Measurements from ENCODE around the gene R3HDM2. TPM values are rescaled to one million over a fixed set of nuclear protein-coding genes. Genes with fewer than 3 reads are reported as not detected.

R3HDM2 gene
- total and polyA plus RNA-seq, 2 of the 13 experiments (the other 11 are each of a cell fraction or from before 2014, with no cell fraction given) = 11.1 to 23.5 TPM

DNA sequence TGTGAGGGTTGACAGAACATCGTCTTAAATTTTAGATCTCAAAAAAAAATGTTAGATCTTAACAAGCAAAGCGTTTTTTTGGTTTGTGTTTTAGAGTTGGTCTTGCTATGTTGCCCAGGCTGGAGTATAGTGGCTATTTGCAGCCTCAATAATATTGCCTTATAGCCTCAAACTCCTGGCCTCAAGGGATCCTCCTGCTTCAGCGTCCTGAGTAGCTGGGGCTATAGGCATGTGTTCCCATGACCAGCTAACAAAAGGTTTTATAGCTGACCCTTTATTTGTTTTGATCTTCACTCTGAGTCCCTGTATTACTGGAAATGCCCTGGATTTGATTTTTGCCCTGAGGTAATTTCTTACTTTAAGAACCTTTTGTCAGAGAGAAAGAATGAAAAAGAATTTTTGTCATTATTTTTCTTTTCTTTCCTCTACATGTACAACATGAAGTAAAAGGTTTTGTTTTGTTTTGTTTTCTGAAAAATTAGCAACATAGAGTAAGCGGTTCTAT lies 9.0 kb upstream of the R3HDM2 start:
- Histone ChIP-seq H2AFZ (ENCODE audit: low read length) (no peak overlapping the region), H3K36me3 (replicated peaks in 1 of 2; ENCODE audit: control insufficient read depth in 1 of 2, insufficient read depth in 2 of 2, low read length in 2 of 2) (no peaks in the 10 kb centered on the region), H3K9ac (ENCODE audit: insufficient read depth, low read depth, low read length) (no peak overlapping the region), H3K27me3 (ENCODE audit: control insufficient read depth in 1 of 2, insufficient read depth in 2 of 2, low read length in 2 of 2) (no peaks in the 10 kb centered on the region), H3K4me2 (ENCODE audit: low read depth, low read length) (no peak overlapping the region), H3K9me3 (ENCODE audit: low read length) (no peaks in the 10 kb centered on the region), H3K27ac (ENCODE audit: extremely low read length, insufficient read depth, low read length) (no peak overlapping the region), H3K4me1 (ENCODE audit: insufficient read depth, low read length) (peaks cover 14% of the 10 kb centered on the region), H4K20me1 (ENCODE audit: insufficient read depth, low read length) (no peaks in the 10 kb centered on the region), H3K79me2 (ENCODE audit: insufficient read depth, low read length) (no peaks in the 10 kb centered on the region), H3K4me3 (replicated peaks in 1 of 3; ENCODE audit: insufficient read depth in 1 of 3, low read depth in 2 of 3, low read length in 3 of 3) (no peak overlapping the region)
- in situ Hi-C loops (cut with HindIII; ENCODE audit: extremely low pct_ligation_motif_present, low pct_unique_long_range_greater_than_20kb) (no loop called here), intact Hi-C loops (cut with micrococcal nuclease; ENCODE audit: unreplicated experiment) (no loop called here)
- ChIA-PET POLR2A (interaction anchor here (1.1 kb wide), 1 partner anchor 10 kb away, joined by 3 read pairs; no protein-coding TSS in a partner anchor), CTCF (ENCODE audit: low intra/inter-chr PET ratio, low total read pairs) (no interaction called here)
- no peak for TF ChIP-seq TBX2 (CRISPR knock-in tag; IDR thresholded peaks at IDR 0.05; ENCODE audit: borderline replicate concordance)
- 0 out of 2 replicates have a peak, but pooled peaks have one; percentile 13 for TF ChIP-seq ZNF121 (CRISPR knock-in tag; IDR thresholded peaks at IDR 0.05)
- BruUV-seq (replicated peaks) = no TSS peak
- FAIRE-seq = no peak
- 81% methylated on average over 4 of the region's 4 CpGs for WGBS (ENCODE audit: low lambda C conversion rate)
- DNase-seq (ENCODE audit: low spot score) = no peak
- ATAC-seq = no peak

DNA sequence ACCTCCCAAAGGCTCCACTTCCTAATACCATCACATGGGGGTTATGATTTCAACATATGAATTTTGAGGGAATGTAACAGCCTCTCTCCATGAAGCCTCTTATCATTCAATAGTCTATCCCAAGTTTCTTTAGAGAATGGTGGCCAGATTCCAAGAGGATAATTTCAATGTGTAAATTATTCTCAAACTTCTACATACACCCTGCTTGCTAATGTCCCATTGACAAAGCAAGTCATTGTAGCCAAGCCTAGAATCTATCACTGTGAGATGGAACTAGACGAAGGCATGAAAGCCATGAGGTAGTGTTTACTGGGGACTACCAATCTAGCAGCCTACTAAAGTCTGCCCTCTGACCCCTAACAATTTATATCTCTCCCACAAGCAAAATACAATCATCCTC lies 7.6 kb upstream of the R3HDM2 start:
- Histone ChIP-seq H3K9ac (ENCODE audit: insufficient read depth, low read depth, low read length) (no peak overlapping the region), H3K79me2 (ENCODE audit: insufficient read depth, low read length) (no peaks in the 10 kb centered on the region), H3K36me3 (replicated peaks in 1 of 2; ENCODE audit: control insufficient read depth in 1 of 2, insufficient read depth in 2 of 2, low read length in 2 of 2) (no peaks in the 10 kb centered on the region), H3K9me3 (ENCODE audit: low read length) (no peaks in the 10 kb centered on the region), H3K4me2 (ENCODE audit: low read depth, low read length) (no peak overlapping the region), H3K27ac (ENCODE audit: extremely low read length, insufficient read depth, low read length) (no peak overlapping the region), H4K20me1 (ENCODE audit: insufficient read depth, low read length) (no peaks in the 10 kb centered on the region), H2AFZ (ENCODE audit: low read length) (no peak overlapping the region), H3K4me3 (replicated peaks in 1 of 3; ENCODE audit: insufficient read depth in 1 of 3, low read depth in 2 of 3, low read length in 3 of 3) (no peak overlapping the region), H3K4me1 (ENCODE audit: insufficient read depth, low read length) (peaks cover 27% of the 10 kb centered on the region), H3K27me3 (ENCODE audit: control insufficient read depth in 1 of 2, insufficient read depth in 2 of 2, low read length in 2 of 2) (no peaks in the 10 kb centered on the region)
- no peak for ATAC-seq
- no peak for DNase-seq (ENCODE audit: low spot score)
- TF ChIP-seq TOE1 (CRISPR knock-in tag; IDR thresholded peaks at IDR 0.05) (no peak), FOXK2 (IDR thresholded peaks at IDR 0.05) (no peak), HCFC1 (IDR thresholded peaks at IDR 0.05; ENCODE audit: low read depth, low read length) (no peak), ZBTB42 (CRISPR knock-in tag; IDR thresholded peaks at IDR 0.05) (no peak), SNAI1 (CRISPR knock-in tag; IDR thresholded peaks at IDR 0.05; ENCODE audit: borderline replicate concordance) (no peak), ZNF274 (CRISPR knock-in tag; IDR thresholded peaks at IDR 0.05) (no peak), NFIC (IDR thresholded peaks at IDR 0.05; ENCODE audit: low read length) (no peak)
- TF ChIP-seq, protein P1, sequence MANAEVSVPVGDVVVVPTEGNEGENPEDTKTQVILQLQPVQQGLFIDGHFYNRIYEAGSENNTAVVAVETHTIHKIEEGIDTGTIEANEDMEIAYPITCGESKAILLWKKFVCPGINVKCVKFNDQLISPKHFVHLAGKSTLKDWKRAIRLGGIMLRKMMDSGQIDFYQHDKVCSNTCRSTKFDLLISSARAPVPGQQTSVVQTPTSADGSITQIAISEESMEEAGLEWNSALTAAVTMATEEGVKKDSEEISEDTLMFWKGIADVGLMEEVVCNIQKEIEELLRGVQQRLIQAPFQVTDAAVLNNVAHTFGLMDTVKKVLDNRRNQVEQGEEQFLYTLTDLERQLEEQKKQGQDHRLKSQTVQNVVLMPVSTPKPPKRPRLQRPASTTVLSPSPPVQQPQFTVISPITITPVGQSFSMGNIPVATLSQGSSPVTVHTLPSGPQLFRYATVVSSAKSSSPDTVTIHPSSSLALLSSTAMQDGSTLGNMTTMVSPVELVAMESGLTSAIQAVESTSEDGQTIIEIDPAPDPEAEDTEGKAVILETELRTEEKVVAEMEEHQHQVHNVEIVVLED (CRISPR knock-in tag; IDR thresholded peaks at IDR 0.05; ENCODE audit: borderline replicate concordance) = no peak
- TF ChIP-seq, protein P2, sequence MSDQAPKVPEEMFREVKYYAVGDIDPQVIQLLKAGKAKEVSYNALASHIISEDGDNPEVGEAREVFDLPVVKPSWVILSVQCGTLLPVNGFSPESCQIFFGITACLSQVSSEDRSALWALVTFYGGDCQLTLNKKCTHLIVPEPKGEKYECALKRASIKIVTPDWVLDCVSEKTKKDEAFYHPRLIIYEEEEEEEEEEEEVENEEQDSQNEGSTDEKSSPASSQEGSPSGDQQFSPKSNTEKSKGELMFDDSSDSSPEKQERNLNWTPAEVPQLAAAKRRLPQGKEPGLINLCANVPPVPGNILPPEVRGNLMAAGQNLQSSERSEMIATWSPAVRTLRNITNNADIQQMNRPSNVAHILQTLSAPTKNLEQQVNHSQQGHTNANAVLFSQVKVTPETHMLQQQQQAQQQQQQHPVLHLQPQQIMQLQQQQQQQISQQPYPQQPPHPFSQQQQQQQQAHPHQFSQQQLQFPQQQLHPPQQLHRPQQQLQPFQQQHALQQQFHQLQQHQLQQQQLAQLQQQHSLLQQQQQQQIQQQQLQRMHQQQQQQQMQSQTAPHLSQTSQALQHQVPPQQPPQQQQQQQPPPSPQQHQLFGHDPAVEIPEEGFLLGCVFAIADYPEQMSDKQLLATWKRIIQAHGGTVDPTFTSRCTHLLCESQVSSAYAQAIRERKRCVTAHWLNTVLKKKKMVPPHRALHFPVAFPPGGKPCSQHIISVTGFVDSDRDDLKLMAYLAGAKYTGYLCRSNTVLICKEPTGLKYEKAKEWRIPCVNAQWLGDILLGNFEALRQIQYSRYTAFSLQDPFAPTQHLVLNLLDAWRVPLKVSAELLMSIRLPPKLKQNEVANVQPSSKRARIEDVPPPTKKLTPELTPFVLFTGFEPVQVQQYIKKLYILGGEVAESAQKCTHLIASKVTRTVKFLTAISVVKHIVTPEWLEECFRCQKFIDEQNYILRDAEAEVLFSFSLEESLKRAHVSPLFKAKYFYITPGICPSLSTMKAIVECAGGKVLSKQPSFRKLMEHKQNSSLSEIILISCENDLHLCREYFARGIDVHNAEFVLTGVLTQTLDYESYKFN (CRISPR knock-in tag; conservative IDR thresholded peaks at IDR 0.05) = no peak
- POLR2A ChIA-PET = no interaction called here
- CTCF ChIA-PET (ENCODE audit: low intra/inter-chr PET ratio, low total read pairs) = no interaction called here
- no TSS peak for BruUV-seq (replicated peaks)
- intact Hi-C loops (cut with micrococcal nuclease; ENCODE audit: unreplicated experiment) = no loop called here
- in situ Hi-C loops (cut with HindIII; ENCODE audit: extremely low pct_ligation_motif_present, low pct_unique_long_range_greater_than_20kb) = no loop called here
- FAIRE-seq = no peak
- WGBS (ENCODE audit: low lambda C conversion rate) = 80% methylated on average over 1 of the region's 1 CpG
